Activated CD4-positive, alpha-beta T cell treated with anti-CD3 and anti-CD28 coated beads for 36 hours (primary cell): ENCODE measurements around the gene ARHGAP32. TPM values are rescaled to one million over a fixed set of nuclear protein-coding genes. Genes with fewer than 3 reads are reported as not detected.

Experiments used
- ATAC-seq: fragments of 200-7000 bp; cut with Tn5 transposase; one replicate; pipeline ENCODE4 v1.10.0; 2021; ENCODE audit warnings: mild to moderate bottlenecking, moderate library complexity
- CTCF ChIA-PET: fragments of 350-600 bp; sonication (Branson Sonifier 250); formaldehyde crosslinking; loops from one replicate; lab custom pipeline; 2021; ENCODE audit warnings: antibody characterized with exemption; lab: Charles Lee
- POLR2A ChIA-PET: fragments of 350-600 bp; sonication (Branson Sonifier 250); formaldehyde crosslinking; loops from one replicate; lab custom pipeline; 2021; ENCODE audit warnings: antibody characterized with exemption, inconsistent platforms; lab: Charles Lee
- DNase-seq: peaks from one replicate; pipeline ENCODE4 v3.0.0-alpha.2; 2020
- H3K27ac Mint-ChIP-seq: one replicate; pipeline ENCODE4 v1.8.0; 2021; ENCODE audit warnings: mixed read lengths
- H3K27me3 Mint-ChIP-seq: one replicate; pipeline ENCODE4 v1.8.0; 2021; ENCODE audit warnings: mixed read lengths
- H3K36me3 Mint-ChIP-seq: one replicate; pipeline ENCODE4 v1.8.0; 2021; ENCODE audit warnings: low read depth, mixed read lengths
- H3K4me1 Mint-ChIP-seq: one replicate; pipeline ENCODE4 v1.8.0; 2021; ENCODE audit warnings: mixed read lengths
- H3K4me3 Mint-ChIP-seq: one replicate; pipeline ENCODE4 v1.8.0; 2021; ENCODE audit warnings: mild to moderate bottlenecking, moderate library complexity, mixed read lengths
- H3K9me3 Mint-ChIP-seq: one replicate; pipeline ENCODE4 v1.8.0; 2021; ENCODE audit warnings: low read depth, mixed read lengths
- intact Hi-C, 2 experiments: fragments of 100-400 bp; cut with DNase I in 1 of 2; cut with micrococcal nuclease in 1 of 2; formaldehyde crosslinking; loops; one replicate each; pipeline versions ENCODE4 v1.14.2 to v1.15.1; 2022 to 2024; cut with DNase I, micrococcal nuclease
- total RNA-seq, 2 experiments: library from RNA; stranded (reverse); gene quantifications; one replicate each; pipeline ENCODE4 v1.2.3, GENCODE V29; 2021

ARHGAP32 gene
- total RNA-seq, 2 experiments from 2014 or later: 8.1 to 8.9 TPM

DNA sequence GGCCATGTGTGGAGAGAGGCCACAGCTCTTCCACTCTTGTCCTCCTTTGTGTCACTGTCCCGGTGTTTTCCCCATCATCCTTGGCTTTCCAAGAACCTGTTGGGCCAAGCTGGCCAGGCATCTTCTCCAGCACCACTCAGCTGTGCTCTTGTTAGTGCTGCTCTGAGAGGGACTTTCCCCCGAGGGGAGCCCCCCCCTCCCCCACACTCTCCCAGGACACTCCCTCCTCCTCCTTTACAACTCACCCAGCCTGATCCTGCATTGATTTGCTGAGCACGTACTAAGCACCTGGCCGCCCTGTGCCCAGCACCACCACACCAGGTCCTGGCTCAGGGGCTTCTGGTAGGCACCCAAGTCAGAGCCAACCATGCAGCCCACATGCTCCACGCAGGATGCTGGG is 262.7 kb downstream of the ARHGAP32 start:
- ChIA-PET POLR2A (no interaction called here), CTCF (interaction anchor here (0.5 to 1.6 kb wide), 5 partner anchors 9 to 837 kb away, joined by 3 to 5 read pairs (median 3); partner anchors contain the start of gene KCNJ5)
- peaks cover 8% of the 10 kb centered on the region for H3K4me1 Mint-ChIP-seq
- H3K27ac Mint-ChIP-seq: no peak overlapping the region
- intact Hi-C loops: no loop called here
- no peaks in the 10 kb centered on the region for H3K27me3 Mint-ChIP-seq
- no peaks in the 10 kb centered on the region for H3K9me3 Mint-ChIP-seq
- DNase-seq (peak; percentile 43), ATAC-seq (peak; percentile 72)
- no peak overlapping the region for H3K4me3 Mint-ChIP-seq
- H3K36me3 Mint-ChIP-seq: no peaks in the 10 kb centered on the region

DNA sequence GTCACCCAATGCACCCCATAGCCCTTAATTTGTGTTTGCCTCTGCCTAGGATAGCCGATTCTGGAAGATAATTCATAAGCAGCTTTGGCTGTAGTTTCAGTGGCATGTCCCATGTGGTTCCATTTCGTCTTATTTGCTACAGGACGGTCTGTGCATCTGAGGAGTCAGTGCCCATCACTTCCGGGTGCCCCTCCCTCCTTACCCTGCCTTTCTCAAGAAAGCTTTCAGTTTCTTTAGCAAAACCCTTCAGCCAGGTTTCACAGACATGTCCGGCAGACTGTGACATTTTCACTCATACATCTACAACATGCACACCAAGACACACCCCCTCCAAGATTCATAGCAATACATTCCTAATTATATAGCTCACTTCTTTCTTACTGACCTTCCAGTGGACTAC is 263.7 kb downstream of the ARHGAP32 start:
- Mint-ChIP-seq H3K9me3 (no peaks in the 10 kb centered on the region), H3K27ac (no peak overlapping the region), H3K4me3 (no peak overlapping the region), H3K4me1 (peaks cover 8% of the 10 kb centered on the region), H3K36me3 (no peaks in the 10 kb centered on the region), H3K27me3 (no peaks in the 10 kb centered on the region)
- intact Hi-C loops: no loop called here
- POLR2A ChIA-PET: no interaction called here
- peak; percentile 18 for DNase-seq
- no peak for ATAC-seq
- CTCF ChIA-PET: interaction anchor here (0.8 to 1.6 kb wide), 4 partner anchors 10 to 47 kb away, joined by 3 to 6 read pairs (median 4); no protein-coding TSS in a partner anchor

DNA sequence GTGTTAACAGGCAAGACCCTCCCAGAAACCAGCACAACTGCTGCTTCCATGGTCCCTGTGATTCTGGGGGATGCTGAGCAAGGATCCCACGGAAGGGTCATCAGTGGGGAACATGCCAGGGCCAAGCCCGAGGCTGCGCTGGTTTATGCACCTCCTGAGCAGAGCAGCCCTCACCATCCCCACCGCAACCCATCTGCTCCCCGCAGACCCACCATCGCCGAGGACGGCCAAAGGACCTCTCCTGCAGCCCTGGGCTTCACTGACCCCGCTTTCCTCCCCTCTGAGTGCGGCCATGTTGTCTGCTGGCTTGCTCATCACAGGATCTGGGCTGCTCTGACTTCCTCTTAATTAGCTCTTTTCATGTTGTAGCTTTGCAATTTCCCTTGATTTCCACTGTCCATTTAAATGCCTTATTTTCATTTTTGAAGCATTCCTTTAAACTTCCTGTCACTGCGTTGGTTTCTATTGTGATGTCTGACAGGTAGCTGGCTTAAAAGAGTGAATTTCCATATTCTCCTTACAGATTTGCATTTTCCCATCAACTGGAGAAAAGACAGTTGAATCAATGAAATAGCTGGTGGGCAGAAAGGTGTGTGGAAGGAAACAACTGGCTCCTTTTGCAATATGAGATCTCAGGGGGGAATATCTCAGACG is 264.3 kb downstream of the ARHGAP32 start:
- ChIA-PET CTCF (interaction anchor here (0.6 to 1.6 kb wide), 4 partner anchors 16 to 770 kb away, joined by 3 to 6 read pairs (median 4); no protein-coding TSS in a partner anchor), POLR2A (no interaction called here)
- H3K9me3 Mint-ChIP-seq: no peaks in the 10 kb centered on the region
- H3K27me3 Mint-ChIP-seq: no peaks in the 10 kb centered on the region
- no peak overlapping the region for H3K27ac Mint-ChIP-seq
- intact Hi-C loops: no loop called here
- H3K4me3 Mint-ChIP-seq: no peak overlapping the region
- H3K36me3 Mint-ChIP-seq: no peaks in the 10 kb centered on the region
- peaks cover 8% of the 10 kb centered on the region for H3K4me1 Mint-ChIP-seq
- no peak for DNase-seq
- ATAC-seq: no peak

DNA sequence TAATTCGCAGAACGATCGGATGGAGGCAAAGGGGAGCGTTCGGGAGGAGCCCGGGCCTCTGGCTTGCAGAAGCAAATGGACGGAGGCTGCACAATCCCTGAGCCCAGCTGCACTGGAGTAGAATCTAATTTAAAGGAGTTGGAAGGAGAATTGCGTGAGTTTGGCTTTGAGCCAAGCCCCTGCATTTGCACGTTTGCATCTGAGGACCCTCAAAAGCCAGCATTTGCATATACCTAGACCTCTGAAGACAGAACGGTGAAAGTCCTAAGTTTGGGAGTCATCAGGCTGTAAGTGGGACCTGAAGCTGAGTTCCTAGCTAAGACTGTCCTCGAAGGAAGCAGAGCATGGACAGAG is 265.0 kb downstream of the ARHGAP32 start:
- ChIA-PET CTCF (interaction anchor here (0.6 kb wide), 1 partner anchor 769 kb away, joined by 3 read pairs; no protein-coding TSS in a partner anchor), POLR2A (no interaction called here)
- DNase-seq (no peak), ATAC-seq (no peak)
- no peaks in the 10 kb centered on the region for H3K36me3 Mint-ChIP-seq
- no peaks in the 10 kb centered on the region for H3K27me3 Mint-ChIP-seq
- H3K4me3 Mint-ChIP-seq: no peak overlapping the region
- intact Hi-C loops: no loop called here
- H3K4me1 Mint-ChIP-seq: peaks cover 8% of the 10 kb centered on the region
- H3K27ac Mint-ChIP-seq: no peak overlapping the region
- no peaks in the 10 kb centered on the region for H3K9me3 Mint-ChIP-seq

DNA sequence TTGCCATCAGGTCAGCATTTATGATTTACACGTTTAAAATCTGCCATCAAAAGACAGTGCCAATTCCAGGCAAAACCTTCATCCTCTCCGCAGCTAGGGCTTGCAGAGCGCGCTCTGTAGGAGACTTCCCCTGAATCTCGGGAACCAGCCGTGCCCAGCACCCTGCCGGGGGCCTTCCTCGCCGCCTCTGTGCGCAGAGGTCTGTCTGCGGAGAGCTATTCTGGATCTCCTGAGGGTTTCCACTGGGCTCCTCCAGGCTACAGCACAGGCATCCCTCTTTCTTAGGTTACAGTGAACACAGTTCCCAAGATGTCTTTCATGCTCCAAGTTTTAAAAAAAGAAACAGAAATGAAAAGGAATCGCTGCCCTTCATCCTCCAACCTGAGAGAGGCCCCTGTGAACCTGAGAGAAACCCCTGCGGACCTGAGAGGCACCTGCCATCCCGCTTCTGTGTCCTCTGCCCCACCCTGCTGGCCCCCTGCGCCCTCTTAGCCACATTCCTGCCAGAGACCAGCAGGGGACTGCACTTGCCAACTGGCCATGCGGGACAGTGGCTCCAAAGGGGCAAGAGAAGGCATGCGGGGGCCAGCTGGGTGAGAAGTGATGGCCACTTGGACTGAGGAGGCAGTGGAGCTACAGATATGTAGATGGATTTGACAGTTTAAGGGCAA is 265.6 kb downstream of the ARHGAP32 start:
- ChIA-PET CTCF (interaction anchor here (1.1 kb wide), 1 partner anchor 34 kb away, joined by 3 read pairs; no protein-coding TSS in a partner anchor), POLR2A (no interaction called here)
- intact Hi-C loops: no loop called here
- Mint-ChIP-seq H3K4me1 (peaks cover 8% of the 10 kb centered on the region), H3K4me3 (no peak overlapping the region), H3K9me3 (no peaks in the 10 kb centered on the region), H3K27me3 (no peaks in the 10 kb centered on the region), H3K27ac (no peak overlapping the region), H3K36me3 (no peaks in the 10 kb centered on the region)
- DNase-seq (no peak), ATAC-seq (no peak)

DNA sequence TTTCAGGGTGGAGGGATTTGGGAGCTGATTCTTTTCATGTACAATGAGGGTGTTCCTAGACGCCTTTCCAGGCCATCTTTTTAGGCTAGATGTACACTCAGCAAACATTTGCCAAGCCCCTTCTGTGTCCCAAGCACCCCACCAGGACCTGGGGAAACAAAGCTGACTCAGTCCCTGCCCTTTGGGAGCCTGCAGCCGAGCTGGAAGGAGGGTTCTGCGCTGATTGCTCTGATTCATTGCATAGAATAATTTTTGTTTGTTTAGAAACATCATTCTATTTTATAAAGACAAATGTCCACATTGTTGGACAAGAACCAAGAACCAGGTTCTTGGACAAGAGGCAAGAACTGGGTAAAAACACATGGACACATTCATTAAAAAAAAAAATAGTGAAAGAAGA is 266.1 kb downstream of the ARHGAP32 start:
- Mint-ChIP-seq H3K4me3 (no peak overlapping the region), H3K9me3 (no peaks in the 10 kb centered on the region), H3K36me3 (no peaks in the 10 kb centered on the region), H3K27ac (no peak overlapping the region), H3K27me3 (no peaks in the 10 kb centered on the region), H3K4me1 (peaks cover 8% of the 10 kb centered on the region)
- no peak for ATAC-seq
- CTCF ChIA-PET: interaction anchor here (0.9 to 1.1 kb wide), 2 partner anchors 34 to 41 kb away, joined by 3 read pairs; no protein-coding TSS in a partner anchor
- DNase-seq: no peak
- intact Hi-C loops: no loop called here
- POLR2A ChIA-PET: no interaction called here

DNA sequence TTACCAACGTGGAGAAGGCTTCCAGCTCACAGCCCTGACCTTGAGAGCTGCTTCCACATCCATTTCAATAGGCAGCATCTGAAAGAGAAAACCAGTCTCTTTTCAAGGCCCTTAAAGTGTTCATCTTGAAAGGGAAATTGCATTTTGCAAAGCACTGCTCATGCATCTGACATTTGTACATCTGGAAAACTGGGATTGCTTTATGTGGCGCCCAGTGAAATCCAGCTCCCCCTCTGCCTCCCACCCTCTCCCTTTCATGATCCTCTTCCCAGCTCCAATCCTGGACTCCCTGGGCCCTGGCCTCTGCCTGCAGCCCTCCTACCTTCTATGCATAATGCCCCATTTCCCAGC is 266.9 kb downstream of the ARHGAP32 start:
- no peaks in the 10 kb centered on the region for H3K27me3 Mint-ChIP-seq
- intact Hi-C loops: no loop called here
- ATAC-seq (no peak), DNase-seq (no peak)
- H3K4me1 Mint-ChIP-seq: peaks cover 8% of the 10 kb centered on the region
- no peaks in the 10 kb centered on the region for H3K9me3 Mint-ChIP-seq
- H3K4me3 Mint-ChIP-seq: no peak overlapping the region
- ChIA-PET POLR2A (no interaction called here), CTCF (interaction anchor here (0.9 to 1.2 kb wide), 3 partner anchors 19 to 40 kb away, joined by 3 to 5 read pairs (median 3); no protein-coding TSS in a partner anchor)
- H3K27ac Mint-ChIP-seq: no peak overlapping the region
- H3K36me3 Mint-ChIP-seq: no peaks in the 10 kb centered on the region

DNA sequence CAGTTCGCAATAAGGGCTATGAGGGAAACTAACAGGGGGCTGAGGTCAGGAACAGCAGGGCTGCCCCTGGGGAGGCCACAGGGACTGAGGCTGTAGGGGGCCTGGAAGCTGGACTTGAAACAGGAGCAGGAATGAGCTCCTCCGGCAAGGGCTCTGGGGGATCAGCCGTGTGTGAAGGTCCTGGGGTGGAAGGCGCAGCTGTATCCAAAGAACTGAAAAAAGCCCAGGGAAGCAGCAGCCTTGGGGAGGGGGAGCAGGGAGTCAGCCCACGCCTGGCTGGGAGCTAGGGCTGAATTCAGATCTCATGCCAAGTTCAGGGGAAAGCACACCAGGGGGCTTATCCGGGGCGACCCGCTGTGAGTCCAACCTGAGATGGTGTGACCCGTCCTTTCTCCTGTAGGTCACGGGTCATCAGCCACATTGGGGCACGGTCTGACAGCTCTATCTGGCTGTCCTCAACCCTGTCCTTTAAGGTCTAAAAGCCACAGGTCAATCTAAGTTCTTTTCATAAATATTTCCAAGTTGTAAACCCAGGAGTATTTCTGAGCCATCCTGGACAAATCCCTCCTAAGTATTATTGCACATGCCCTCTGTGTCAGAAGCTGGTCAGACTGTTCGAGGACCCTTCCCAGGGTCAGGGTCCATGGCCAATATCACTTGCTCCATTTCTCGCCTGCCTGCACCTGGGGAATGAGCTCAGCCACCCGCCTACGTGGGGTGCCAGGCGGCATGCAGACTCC is 267.4 kb downstream of the ARHGAP32 start:
- H3K4me3 Mint-ChIP-seq: no peak overlapping the region
- intact Hi-C loops: no loop called here
- H3K36me3 Mint-ChIP-seq: no peaks in the 10 kb centered on the region
- ChIA-PET POLR2A (no interaction called here), CTCF (interaction anchor here (0.7 to 1.4 kb wide), 5 partner anchors 14 to 828 kb away, joined by 3 to 5 read pairs (median 3); no protein-coding TSS in a partner anchor)
- peaks cover 8% of the 10 kb centered on the region for H3K4me1 Mint-ChIP-seq
- no peaks in the 10 kb centered on the region for H3K27me3 Mint-ChIP-seq
- H3K27ac Mint-ChIP-seq: no peak overlapping the region
- no peak for DNase-seq
- H3K9me3 Mint-ChIP-seq: no peaks in the 10 kb centered on the region
- ATAC-seq: no peak

DNA sequence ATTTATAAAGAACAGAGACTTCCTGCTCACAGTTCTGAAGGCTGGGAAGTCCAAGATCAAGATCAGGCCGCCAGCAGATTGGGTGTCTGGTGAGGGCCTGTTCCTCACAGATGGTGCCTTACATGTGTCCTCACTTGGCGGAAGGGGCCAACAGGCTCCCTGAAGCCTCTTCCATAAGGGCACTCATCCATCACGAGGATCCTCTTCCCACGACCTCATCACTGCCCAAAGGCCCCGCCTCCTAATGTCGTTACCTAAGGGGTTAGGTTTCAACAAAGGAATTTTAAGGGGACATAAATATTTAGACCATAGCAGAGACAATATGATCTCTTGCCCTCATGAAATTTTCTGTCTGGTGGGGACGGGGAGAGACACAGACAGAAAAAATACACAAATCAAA is 268.0 kb downstream of the ARHGAP32 start:
- H3K27me3 Mint-ChIP-seq: no peaks in the 10 kb centered on the region
- no peak overlapping the region for H3K4me3 Mint-ChIP-seq
- no peaks in the 10 kb centered on the region for H3K36me3 Mint-ChIP-seq
- H3K4me1 Mint-ChIP-seq: peaks cover 4% of the 10 kb centered on the region
- intact Hi-C loops: no loop called here
- ChIA-PET POLR2A (no interaction called here), CTCF (interaction anchor here (0.7 to 1.4 kb wide), 3 partner anchors 14 to 829 kb away, joined by 3 read pairs; no protein-coding TSS in a partner anchor)
- DNase-seq (no peak), ATAC-seq (no peak)
- H3K9me3 Mint-ChIP-seq: no peaks in the 10 kb centered on the region
- H3K27ac Mint-ChIP-seq: no peak overlapping the region

DNA sequence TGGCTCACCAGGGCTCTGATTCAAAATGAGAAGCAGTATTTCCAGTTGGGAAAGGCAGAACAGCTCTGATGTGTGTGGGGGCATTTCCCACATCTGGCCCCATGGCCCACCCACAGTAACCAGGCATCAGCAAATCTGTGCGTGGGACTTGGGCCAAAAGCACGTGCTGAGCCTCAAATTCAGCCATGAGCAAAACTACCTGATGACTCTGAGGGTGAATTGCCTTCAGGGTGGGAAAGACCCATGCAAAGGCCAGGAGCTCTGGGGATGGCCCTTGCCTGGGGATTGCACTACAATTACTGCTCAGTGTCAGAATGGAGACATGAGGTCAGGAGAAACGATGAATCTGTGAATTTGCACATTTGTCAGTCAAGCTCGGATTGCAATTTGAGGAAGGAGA is 270.3 kb downstream of the ARHGAP32 start:
- no peaks in the 10 kb centered on the region for H3K9me3 Mint-ChIP-seq
- DNase-seq (no peak), ATAC-seq (no peak)
- H3K27ac Mint-ChIP-seq: no peak overlapping the region
- H3K4me3 Mint-ChIP-seq: no peak overlapping the region
- POLR2A ChIA-PET: no interaction called here
- intact Hi-C loops: no loop called here
- H3K27me3 Mint-ChIP-seq: peaks cover 2% of the 10 kb centered on the region
- CTCF ChIA-PET: no interaction called here
- no peaks in the 10 kb centered on the region for H3K36me3 Mint-ChIP-seq
- no peaks in the 10 kb centered on the region for H3K4me1 Mint-ChIP-seq

DNA sequence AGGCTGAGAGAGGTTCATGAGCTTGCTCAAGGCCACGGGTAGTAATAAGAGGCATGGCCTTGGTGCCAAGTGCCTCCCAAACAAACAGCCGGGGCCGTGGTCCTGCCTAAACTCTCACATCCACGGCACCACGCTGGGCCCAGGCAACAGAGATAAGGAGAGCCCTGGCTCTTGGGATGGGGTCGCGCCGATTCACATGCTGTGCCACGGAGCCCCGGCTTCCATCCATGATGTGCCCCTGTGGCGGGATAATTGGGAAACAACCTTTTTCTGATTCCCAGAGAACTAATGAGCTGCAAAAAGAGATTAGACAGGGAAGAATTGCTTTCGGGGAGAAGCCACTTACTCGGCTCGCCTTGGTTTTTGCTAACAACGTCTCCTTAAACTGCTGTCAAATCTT is 271.5 kb downstream of the ARHGAP32 start:
- H3K36me3 Mint-ChIP-seq: no peaks in the 10 kb centered on the region
- DNase-seq (no peak), ATAC-seq (no peak)
- no peak overlapping the region for H3K4me3 Mint-ChIP-seq
- no peaks in the 10 kb centered on the region for H3K9me3 Mint-ChIP-seq
- intact Hi-C loops: no loop called here
- CTCF ChIA-PET: no interaction called here
- H3K4me1 Mint-ChIP-seq: no peaks in the 10 kb centered on the region
- H3K27ac Mint-ChIP-seq: no peak overlapping the region
- H3K27me3 Mint-ChIP-seq: peaks cover 7% of the 10 kb centered on the region
- POLR2A ChIA-PET: no interaction called here
